HG02938 (cell line): ENCODE results near the gene RGS7.
"Not testable (repeated sequence)": the region's sequence is repeated elsewhere in the genome, so short reads cannot be mapped to it uniquely, and the experiment has no call there.

Source experiments
- ATAC-seq: cut with Tn5 transposase; IDR thresholded peaks from one replicate; pipeline ENCODE4 v1.9.1; 2021; ENCODE audit warnings: mild to moderate bottlenecking, moderate library complexity; ENCODE audit not compliant: unreplicated experiment

Gene RGS7

DNA sequence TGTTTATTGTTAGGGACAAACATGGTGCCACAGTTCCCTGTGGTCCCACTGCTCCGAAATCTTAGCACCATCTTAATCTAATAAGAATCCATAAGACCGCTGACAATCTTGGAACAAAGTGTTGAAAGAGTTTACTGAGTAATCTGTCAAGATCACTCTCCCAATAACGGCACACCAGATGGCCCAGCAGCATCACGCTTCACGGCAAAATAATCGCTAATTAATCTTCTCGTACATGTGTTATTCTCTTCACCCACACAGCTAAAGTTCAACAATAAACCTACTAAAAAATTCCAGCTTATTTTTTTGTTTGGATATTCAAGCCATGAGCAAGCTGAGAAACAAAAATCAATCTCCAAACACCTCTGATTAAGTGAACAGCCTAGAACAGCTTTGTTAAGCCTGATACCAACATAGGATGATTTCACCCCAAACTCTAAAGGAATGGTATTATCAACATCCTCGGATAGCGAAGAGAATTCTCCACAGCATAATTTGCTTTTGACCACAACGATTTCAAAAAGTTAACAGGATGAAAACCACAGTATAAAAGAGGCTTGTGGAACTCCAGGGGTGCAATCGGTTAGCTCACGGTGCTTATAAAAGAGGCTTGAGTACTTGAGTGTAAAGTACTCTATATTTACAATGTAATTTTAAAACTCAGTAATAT lies 415.2 kb downstream of the RGS7 start:
- ATAC-seq = no peak

DNA sequence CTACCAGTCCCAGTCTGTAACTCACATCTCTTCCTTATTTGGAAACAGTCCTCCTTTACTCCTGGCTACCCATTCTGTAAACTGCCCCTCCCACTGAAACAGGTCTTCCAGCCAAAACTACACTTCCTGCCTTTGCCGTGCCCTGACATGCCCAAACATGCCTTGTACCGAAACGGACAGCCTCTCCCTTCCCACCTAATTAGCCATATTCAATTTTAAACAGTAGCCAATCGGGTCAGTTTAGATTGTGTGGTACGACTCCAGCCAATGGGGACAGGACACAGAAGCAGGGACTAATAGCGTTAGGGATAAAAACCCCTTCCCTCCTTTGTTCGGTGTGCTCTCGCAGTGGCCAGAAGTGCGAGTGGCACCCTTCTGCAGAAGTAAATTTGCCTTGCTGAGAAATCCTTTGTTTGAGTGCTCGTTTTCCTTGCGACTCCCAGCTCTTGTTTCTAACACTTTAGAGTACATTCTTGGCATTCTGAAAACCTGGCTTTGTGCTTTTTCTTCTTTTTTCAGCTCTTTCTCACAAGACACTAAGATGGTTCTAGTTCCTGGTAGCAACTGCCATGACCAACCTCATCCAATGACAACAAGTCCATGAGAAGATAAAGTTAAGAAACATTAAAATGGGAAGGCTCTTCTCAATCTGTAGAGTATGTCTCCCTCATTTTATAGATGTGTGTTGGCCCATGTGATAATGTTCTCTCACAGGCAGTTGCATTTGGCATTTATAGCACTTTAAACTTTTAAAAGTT lies 419.9 kb downstream of the RGS7 start:
- no peak for ATAC-seq

DNA sequence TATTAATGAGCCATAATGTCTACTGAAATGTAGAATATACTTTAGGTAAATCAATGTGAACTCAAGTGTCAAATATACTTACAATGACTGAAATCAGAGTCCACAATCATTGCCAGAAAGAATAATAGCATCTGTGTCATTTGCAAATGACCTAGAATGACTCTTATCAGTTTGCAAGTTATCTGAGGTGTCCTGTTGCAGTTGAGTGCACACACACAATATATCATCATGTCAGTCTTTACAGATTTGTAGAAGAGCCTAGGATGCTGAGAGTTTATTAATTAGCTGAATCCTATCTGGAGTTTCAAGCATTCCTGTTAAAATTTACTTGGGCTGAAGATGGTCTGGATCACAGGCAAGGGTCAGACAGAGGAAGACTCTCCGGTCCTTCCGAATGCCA lies 421.1 kb downstream of the RGS7 start:
- ATAC-seq = no peak

DNA sequence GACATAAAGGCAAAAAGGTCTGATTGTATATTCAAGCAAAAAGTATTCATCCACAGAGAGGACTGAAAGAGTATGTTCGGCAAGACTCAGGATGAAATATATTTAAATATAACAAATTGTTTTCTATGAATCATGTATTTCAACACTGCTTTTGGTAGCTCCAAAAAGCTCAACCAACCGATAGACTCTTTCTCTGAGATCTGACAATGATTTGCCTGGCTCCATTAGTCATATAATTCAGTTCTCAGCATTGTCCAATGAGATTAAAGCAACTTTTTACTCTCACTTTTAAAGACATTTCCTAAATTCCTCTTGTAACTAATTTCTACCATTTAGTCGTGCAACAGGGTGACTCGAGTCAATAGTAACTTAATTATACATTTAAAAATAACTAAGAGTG lies 426.0 kb downstream of the RGS7 start:
- no peak for ATAC-seq

DNA sequence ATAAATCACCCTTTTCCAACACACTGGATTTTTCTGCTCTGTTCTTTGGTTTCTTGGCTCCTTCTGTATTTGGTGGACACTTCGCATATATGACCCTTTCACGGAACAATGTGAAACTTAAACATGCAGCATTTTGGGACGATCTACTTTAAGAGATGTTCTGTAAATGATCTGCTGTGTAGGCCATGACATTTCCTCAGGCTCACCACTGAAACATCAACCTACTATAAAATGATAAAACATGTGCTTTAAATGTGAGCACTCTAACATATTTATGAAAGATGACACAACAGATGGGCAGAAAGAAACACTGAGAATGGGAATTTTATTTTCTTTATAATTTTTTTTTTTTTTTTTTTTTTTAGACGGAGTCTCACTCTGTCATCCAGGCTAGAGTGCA lies 428.7 kb downstream of the RGS7 start:
- no peak for ATAC-seq

DNA sequence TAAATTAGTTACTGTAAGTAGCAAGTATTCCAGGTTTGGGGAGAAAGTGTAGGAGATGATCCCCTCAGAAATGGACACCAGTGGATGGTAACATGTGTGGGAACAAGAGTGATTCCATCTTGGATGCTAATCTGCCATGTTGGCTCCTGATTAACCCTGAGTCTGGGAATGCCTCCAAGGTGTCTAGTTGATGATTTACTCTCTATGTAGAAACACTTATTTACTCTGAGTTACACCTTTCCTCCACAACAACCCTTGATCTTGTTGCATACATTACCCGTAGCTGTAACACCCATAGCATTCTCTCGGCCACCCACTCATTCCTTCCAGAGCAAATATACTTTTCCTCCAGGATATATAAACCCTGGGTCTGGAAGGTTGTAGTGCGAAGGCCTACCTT lies 429.2 kb downstream of the RGS7 start:
- ATAC-seq = no peak

DNA sequence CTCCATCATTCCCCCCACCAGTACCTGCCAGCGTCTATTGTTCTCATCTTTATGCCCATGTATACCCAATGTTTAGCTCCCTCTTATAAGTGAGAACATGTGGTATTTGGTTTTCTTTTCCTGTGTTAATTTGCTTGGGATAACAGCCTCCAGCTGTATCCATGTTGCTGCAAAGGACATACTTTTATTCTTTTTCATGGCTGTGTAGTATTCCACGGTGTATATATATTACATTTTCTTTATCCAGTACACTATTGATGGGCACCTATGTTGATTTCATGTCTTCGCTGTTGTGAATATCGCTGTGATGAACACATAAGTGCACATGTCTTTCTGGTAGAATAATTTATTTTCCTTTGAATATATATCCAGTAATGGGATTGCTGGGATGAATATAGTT lies 431.7 kb downstream of the RGS7 start:
- no peak for ATAC-seq

DNA sequence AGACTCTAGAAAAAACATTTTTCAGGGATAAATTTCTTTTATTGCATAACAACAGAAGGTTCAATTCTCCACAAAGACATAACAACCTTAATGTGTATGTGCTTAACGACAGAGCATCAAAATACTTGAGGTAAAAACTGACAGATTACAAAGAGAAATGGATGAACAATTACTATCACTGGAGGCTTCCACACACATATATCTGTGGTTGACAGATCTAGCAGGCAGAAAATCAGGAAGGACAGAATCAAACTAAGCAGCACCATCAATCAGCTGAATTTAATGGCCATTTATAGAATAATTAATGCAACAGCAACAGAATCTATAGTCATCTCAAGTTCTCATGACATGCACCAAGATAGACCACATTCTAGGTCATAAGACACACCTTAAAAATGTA lies 439.0 kb downstream of the RGS7 start:
- ATAC-seq = no peak

DNA sequence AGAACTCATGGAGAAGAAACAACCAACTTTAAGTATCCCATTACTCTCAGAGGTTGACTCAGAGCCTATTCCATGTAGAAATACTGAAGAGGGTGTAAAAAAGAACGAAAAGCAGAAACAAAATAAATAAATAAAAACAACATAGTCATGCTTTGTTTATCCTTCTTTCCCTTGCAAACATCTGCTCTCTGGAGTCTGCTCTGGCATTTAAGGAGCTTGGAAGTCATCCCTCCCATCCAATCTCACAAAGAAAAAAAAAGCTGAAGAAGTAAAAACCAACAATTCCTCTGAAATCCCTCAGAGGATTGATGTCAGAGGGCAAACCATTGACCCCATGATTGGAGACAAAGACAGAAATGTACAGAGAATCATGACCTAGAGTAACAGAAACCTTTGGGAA lies 442.5 kb downstream of the RGS7 start:
- ATAC-seq = no peak

DNA sequence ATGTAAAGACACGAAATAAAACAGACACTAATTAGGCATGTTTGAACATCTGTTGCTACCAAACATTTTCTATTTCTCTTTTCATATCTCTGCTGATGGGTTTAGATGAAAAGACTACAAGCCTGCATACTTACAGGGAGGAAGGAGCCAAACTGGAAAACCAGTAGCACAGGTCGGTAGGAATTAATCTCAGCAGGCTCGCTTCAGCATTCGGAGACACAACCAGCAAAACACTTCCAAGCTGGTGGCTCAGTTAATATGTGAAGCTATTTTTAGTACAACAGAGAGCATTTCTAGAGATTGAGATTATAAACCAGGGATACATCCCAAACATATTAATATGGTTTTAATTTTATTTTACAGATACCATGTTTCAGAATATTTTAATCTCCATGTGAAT lies 444.2 kb downstream of the RGS7 start:
- no peak for ATAC-seq

DNA sequence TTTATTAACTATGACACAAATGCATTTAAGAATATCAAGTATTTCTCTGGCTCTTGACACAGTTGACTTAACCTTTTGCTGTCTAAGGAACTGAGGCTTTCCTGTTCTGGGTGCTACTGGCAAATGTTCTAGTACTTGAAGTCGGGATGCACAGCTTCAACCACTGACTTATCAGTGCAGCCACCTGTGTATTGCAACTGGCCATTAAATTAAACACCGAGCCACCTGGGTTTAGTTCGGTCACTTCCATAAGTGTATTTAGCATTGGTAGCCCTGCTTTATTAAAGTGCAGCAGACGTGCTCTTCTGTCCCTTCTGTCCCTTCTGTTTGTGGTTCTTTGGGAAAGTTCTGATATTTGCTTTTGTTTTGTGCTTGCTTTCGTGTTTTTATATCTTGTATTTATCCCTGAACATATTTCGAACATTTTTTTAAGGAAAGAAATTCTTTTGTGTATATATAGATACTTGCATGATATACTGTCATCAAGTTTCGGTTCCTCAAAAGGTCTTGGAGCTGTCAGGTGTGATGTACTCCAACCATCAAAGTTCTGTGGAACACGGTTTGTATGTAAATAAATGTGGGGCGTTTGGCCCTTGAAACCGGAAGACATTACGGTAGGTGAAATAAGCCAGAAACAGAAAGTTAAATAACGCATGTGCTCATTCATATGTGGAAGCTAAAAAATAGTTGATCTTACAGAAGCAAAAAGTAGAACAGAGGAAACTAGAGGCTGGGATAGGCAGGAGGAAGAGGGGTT lies 447.1 kb downstream of the RGS7 start:
- no peak for ATAC-seq

DNA sequence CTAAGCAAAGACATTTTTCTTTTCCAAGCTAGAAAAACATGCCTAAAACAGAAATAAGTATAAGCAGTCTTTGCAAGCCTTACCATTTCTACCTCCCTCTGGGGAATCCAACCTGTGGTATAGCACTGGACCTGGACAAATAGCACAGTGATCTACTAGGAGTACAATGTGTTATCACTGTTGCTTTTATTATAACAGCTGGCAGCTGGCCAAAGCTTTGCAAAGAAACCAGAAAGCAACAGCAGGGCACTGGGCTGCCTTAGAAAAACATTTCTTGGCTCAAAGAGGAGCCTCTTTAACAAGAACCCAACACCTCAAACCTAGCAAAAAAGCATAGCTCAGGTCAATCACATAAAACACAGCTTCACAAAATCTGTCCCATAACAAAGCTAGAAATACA lies 450.5 kb downstream of the RGS7 start:
- no peak for ATAC-seq

DNA sequence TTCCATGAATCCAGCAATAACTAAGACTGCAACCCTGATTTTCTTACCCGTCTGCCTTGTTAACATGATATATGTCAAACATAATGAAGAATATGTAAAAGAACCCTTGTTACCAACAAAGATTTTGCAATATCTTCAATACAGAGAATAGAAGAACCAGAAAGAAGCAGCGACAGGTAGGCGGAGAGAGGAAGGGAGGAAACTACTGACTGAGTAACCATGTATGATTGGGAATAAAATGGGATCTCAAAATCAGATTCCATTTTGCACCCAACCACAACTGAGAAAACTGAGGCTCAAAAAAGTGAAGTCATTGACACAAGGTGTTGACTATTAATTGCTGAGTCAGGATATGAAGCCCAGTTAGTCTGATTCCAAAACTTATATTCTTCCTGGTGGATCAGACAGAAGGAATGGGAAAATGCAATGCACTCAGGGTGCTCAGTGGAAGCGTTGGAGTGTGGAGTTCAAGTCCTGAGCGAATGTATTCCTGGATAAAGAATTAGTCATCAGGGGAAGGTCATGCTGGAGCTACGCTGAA lies 451.7 kb downstream of the RGS7 start:
- no peak for ATAC-seq

DNA sequence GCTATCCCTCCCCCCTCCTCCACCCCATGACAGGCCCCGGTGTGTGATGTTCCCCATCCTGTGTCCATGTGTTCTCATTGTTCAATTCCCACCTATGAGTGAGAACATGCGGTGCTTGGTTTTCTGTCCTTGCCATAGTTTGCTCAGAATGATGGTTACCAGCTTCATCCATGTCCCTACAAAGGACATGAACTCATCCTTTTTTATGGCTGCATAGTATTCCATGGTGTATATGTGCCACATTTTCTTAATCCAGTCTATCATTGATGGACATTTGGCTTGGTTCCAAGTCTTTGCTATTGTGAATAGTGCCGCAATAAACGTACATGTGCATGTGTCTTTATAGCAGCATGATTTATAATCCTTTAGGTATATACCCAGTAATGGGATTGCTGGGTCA lies 461.6 kb downstream of the RGS7 start:
- not testable (repeated sequence) for ATAC-seq

DNA sequence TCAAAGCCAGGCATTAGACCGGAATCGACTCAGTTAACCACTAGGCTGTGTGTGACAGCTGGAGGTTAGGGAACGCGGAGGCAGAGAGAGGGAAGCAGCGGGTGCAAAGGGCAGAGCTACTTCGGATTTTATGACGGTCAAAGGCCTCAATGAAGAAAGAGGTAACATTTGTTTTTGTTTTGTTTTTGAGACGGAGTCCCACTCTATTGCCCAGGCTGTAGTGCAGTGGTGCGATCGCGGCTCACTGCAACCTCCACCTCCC lies 468.3 kb downstream of the RGS7 start:
- no peak for ATAC-seq

DNA sequence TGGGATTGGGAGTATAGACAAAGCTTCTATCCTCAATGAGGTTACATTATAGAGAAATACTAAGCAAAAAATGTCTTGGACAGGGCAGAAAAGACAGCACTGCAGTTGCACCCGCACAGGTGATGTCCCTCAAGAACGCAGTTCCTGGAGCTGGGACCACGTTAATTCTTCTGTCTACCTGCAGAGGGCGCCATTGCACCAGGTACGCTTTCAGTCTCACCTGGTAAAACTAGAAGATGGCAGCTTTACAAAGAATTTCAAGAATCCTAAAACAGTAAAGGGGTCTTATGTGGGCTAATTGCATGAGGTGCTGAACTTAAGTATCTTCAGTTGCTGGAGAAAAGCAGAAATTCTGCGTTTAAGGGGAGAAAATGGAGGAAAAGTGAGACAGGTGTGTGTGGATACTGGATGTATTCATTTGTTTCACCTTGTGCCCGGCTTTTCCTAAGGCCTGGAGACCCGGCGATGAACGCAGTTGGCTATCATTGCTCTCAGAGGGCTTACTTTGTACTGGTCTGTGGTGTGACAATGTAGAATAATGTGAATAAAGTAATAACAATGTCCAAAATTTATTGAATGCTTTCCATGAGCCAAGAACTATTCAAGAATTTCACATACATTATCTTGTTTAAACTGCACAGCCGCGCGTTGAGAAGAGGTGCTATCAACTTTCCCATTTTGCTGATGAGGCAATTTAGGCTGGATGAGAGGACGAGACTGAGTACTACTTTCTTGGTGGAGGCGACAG lies 468.8 kb downstream of the RGS7 start:
- ATAC-seq = no peak

DNA sequence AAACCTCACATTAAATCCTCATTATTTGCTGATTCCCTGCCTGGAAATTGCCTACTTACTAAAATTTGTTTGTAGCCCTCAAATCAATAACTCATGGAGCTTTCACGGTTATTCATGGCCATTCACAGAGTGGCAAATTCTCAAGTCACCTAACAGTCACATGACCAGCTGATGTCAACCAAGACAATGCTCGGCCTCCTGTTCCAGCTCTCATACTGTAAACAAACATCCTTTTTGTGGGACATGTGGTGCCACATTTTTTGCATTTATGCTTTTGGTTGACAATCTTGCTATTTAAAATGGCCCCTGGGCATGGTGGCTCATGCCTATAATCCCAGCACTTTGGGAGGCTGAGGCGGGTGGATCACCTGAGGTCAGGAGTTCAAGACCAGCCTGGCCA lies 473.5 kb downstream of the RGS7 start:
- ATAC-seq = no peak

DNA sequence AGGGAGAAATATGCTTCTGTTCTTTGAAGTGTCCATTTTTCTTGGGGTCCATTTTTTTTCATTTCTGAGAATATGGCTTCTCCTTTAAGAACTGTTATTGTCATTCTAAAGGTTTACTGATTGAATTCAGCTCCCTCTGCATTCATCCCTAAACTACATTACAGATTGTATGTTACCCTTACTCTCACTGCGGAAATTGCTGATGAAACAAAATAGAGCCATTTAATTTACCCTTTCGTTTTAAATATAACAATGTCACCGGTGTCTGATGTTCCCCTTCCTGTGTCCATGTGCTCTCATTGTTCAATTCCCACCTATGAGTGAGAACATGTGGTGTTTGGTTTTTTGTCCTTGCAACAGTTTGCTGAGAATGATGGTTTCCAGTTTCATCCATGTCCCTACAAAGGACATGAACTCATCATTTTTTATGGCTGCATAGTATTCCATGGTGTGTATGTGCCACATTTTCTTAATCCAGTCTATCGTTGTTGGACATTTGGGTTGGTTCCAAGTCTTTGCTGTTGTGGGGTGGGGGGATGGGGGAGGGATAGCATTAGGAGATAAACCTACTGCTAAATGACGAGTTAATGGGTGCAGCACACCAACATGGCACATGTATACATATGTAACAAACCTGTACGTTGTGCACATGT lies 474.2 kb downstream of the RGS7 start:
- not testable (repeated sequence) for ATAC-seq

DNA sequence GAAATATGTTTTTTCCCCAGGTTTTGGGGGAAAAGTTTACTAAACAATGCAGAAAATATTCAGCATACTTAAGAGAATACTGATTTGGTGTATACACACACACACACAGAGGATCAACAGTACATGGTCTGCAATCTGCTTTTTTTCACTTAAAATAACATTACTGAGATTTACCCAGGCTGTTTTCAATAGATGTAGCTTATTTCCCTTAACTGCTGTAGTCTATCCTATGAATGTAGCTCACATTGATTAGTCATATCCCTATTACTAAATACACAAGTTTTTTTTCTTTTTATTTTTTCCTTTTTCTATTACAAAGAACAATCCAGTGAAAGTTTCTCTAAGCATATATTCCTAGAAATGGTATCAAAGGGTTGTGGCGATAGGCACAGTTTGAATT lies 478.4 kb downstream of the RGS7 start:
- no peak for ATAC-seq

DNA sequence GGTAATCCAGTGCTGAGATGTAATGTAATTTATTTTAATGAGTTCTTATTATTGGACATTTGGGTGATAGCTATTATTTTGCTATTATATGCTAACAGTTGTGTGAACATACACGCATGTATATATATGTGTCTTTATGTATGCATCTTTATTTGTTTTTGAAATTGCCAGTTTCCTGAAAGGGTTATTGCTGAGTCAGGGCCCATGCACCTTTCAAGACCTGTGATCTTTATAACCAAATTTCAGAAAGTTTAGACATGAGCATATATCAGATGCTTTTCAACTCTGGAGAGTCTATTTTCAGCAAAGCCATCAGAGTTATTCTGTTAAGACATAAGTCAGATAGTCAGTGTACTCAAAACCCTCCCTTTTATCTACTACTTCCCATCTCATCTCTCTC lies 479.4 kb downstream of the RGS7 start:
- ATAC-seq = no peak

DNA sequence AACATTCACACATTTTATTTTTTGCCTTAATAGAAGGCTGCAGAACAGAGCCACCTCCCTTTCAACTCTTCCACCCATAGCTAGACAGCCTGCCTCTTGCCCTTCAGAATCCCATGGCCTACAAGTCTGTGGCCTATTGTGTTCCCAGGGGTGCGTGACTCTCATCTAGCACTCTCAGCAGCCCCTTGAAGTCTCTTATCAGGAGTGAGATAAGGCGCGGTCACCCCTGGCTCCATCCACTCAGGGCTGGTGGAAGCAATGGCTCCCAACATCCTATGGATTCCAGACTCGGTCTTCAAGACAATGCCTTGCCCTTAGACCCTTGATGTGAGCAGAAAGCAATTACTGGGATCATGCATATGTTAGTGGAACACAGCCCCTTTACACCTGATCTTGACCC lies 480.9 kb downstream of the RGS7 start:
- ATAC-seq = no peak
